Measurements from ENCODE around the gene VSIG8.

Gene VSIG8

GRCh38 chr1:159880430-159880829 lies 18.0 kb upstream of the VSIG8 start:
- Histone ChIP-seq H3K9ac (0 out of 22 replicates have a peak overlapping the region, but pooled peaks of 1 of the 11 experiments have one; percentile 12), H3K4me1 (peaks cover 0 to 50% (median 36%) of the 10 kb centered on the region in 10 experiments; a peak in 15 of 20 replicates), H3K4me2 (peak overlapping the region in 8 of 11 experiments; percentile 36 to 85 (median 54); a peak in 16 of 22 replicates), H3K27ac (peak overlapping the region in 8 of 11 experiments; percentile 22 to 75 (median 50); a peak in 13 of 22 replicates), H3K36me3 (no peaks in the 10 kb centered on the region), H3K27me3 (no peaks in the 10 kb centered on the region), H3K4me3 (peak overlapping the region in 1 of 10 experiments; percentile 24; a peak in 1 of 20 replicates), H3K9me3 (replicated peaks in 1 of 11) (no peaks in the 10 kb centered on the region), H4K20me1 (no peaks in the 10 kb centered on the region)
- TF ChIP-seq Cebpa-rat (IDR thresholded peaks at IDR 0.05): 0 out of 22 replicates have a peak, but pooled peaks of 1 of the 11 experiments have one; percentile 12

DNA sequence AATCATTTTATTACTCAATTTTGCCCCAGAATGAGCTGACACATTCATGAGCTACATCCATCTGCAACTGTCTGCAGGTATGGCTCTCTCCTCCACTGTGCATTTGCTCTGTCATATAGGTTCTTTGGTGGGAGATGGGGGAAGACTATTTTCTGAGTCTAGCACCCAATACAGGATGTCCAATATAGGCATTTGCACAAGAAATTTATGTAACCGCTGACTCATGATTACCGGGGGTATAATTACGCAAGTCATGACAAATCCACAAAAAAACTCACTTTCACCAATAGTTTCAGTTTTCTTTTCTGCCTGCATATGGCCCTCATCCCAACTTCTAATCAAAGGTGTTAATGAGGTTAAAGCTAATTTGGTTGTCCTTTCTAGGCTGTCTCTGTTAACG lies 17.5 kb upstream of the VSIG8 start:
- Histone ChIP-seq H3K36me3 (no peaks in the 10 kb centered on the region), H3K9me3 (replicated peaks in 1 of 11) (no peaks in the 10 kb centered on the region), H3K27me3 (no peaks in the 10 kb centered on the region), H3K4me3 (peak overlapping the region in 1 of 10 experiments; percentile 24; a peak in 1 of 20 replicates), H4K20me1 (no peaks in the 10 kb centered on the region), H3K4me1 (peaks cover 0 to 50% (median 36%) of the 10 kb centered on the region in 10 experiments; a peak in 15 of 20 replicates), H3K27ac (peak overlapping the region in 8 of 11 experiments; percentile 22 to 75 (median 50); a peak in 13 of 22 replicates), H3K4me2 (peak overlapping the region in 8 of 11 experiments; percentile 36 to 85 (median 54); a peak in 16 of 22 replicates), H3K9ac (0 out of 22 replicates have a peak overlapping the region, but pooled peaks of 1 of the 11 experiments have one; percentile 12)
- peak in 7 of 11 experiments; percentile 23 to 83 (median 62); a peak in 8 of 22 replicates for TF ChIP-seq Cebpa-rat (IDR thresholded peaks at IDR 0.05)

DNA sequence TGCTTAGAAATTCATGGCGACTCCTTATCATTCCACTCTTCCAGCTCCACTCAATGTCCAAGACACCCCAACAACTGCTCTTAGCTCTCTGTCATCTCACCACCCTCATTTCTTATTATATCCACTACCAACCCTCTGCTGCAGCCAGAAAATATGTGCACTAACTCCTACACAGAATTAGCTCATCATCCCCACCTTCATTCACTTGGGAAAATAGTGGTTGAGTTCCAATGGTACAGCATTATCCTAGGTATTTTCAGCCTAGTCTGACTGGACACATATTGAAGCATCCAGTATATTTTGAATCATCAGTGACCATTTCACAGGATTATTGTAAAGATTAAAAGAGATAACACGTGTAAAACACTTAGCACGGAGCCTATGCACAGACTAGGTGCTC lies 16.7 kb upstream of the VSIG8 start:
- H3K36me3 ChIP-seq: no peaks in the 10 kb centered on the region
- no peaks in the 10 kb centered on the region for H4K20me1 ChIP-seq
- peak overlapping the region in 5 of 11 experiments; percentile 36 to 85 (median 72); a peak in 7 of 22 replicates for H3K4me2 ChIP-seq
- no peak overlapping the region for H3K4me3 ChIP-seq
- H3K9ac ChIP-seq: no peak overlapping the region
- H3K9me3 ChIP-seq (replicated peaks in 1 of 11): no peaks in the 10 kb centered on the region
- H3K4me1 ChIP-seq: peaks cover 0 to 50% (median 36%) of the 10 kb centered on the region in 10 experiments; a peak in 15 of 20 replicates
- no peaks in the 10 kb centered on the region for H3K27me3 ChIP-seq
- H3K27ac ChIP-seq: peak overlapping the region in 3 of 11 experiments; percentile 19 to 75 (median 56); a peak in 3 of 22 replicates
- TF ChIP-seq Cebpa-rat (IDR thresholded peaks at IDR 0.05): no peak

DNA sequence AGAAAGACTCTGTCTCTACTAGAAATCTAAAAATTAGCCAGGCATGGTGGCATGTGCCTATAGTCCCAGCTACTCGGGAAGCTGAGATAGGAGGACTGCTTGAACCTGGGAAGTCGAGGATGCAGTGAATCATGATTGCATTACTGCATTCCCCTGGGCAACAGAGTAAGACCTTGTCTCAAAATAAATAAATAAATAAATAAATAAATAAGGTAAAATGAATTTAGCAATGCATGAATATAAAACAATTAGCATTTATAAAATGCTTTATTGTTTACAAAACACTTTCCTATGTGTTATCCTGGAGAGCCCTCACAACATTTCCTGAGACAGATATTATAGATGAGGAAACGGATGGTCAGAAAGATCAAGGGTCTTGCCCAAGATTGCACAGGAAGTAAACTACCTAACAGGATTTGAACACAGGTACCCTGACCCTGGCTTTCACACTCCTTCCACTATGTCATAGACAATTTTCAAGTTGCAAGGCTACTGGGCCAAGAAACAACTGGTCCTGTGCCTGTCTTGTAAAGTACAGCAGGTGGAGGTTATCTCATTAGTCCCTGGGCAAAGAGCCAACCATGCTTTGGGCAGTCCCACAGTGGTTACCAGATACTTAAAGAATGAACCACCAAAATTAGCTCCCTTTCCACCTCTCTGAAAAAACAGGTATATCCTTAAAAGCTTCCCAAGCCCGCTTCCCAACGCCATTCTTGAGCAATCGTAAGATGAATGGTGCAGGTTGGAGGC lies 15.4 kb upstream of the VSIG8 start:
- Histone ChIP-seq H4K20me1 (no peaks in the 10 kb centered on the region), H3K36me3 (no peaks in the 10 kb centered on the region), H3K4me2 (0 out of 22 replicates have a peak overlapping the region, but pooled peaks of 2 of the 11 experiments have one; percentile 62 to 85), H3K9ac (no peak overlapping the region), H3K27ac (no peak overlapping the region), H3K4me1 (peaks cover 0 to 48% (median 36%) of the 10 kb centered on the region in 10 experiments; a peak in 15 of 20 replicates), H3K9me3 (replicated peaks in 1 of 11) (no peaks in the 10 kb centered on the region), H3K27me3 (no peaks in the 10 kb centered on the region), H3K4me3 (no peak overlapping the region)
- TF ChIP-seq Cebpa-rat (IDR thresholded peaks at IDR 0.05): no peak

GRCh38 chr1:159873530-159874143 lies 11.2 kb upstream of the VSIG8 start:
- H4K20me1 ChIP-seq: no peaks in the 10 kb centered on the region
- TF ChIP-seq Cebpa-rat (IDR thresholded peaks at IDR 0.05): no peak
- H3K9me3 ChIP-seq (replicated peaks in 1 of 11): no peaks in the 10 kb centered on the region
- no peaks in the 10 kb centered on the region for H3K36me3 ChIP-seq
- H3K27me3 ChIP-seq: no peaks in the 10 kb centered on the region
- peaks cover 0 to 20% (median 4%) of the 10 kb centered on the region in 10 experiments; a peak in 9 of 20 replicates for H3K4me1 ChIP-seq
- H3K9ac ChIP-seq: no peak overlapping the region
- H3K4me2 ChIP-seq: no peak overlapping the region
- H3K4me3 ChIP-seq: no peak overlapping the region
- no peak overlapping the region for H3K27ac ChIP-seq

GRCh38 chr1:159872891-159873290 lies 10.4 kb upstream of the VSIG8 start:
- H3K4me3 ChIP-seq: no peak overlapping the region
- TF ChIP-seq Cebpa-rat (IDR thresholded peaks at IDR 0.05): no peak
- no peak overlapping the region for H3K9ac ChIP-seq
- H3K27ac ChIP-seq: no peak overlapping the region
- no peaks in the 10 kb centered on the region for H3K9me3 ChIP-seq (replicated peaks in 1 of 11)
- no peak overlapping the region for H3K4me2 ChIP-seq
- no peaks in the 10 kb centered on the region for H3K36me3 ChIP-seq
- H3K27me3 ChIP-seq: no peaks in the 10 kb centered on the region
- H3K4me1 ChIP-seq: peaks cover 0 to 17% (median 3%) of the 10 kb centered on the region in 10 experiments; a peak in 9 of 20 replicates
- H4K20me1 ChIP-seq: no peaks in the 10 kb centered on the region

DNA sequence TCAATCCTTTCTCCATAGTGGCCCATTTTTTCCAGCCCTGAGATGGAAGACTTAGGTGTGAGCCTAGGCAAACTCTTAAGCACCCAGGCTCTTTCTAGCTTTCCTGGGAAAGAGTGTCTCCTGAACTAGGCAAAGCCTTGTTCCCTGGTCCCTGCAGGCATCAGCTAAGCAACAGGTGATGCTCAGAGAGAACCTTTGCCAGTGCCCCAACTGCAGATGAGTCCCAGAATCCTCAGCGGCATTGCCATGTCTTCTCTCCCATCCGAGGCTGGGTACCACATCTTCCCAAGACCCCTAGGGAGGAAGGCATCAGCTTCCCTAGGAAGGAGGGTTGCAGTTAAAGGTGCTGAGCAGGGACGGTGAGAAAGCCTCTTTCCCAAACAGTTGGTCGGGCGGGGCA lies 8.2 kb upstream of the VSIG8 start:
- no peak for TF ChIP-seq Cebpa-rat (IDR thresholded peaks at IDR 0.05)
- Histone ChIP-seq H3K4me1 (peaks cover 0 to 17% (median 3%) of the 10 kb centered on the region in 10 experiments; a peak in 9 of 20 replicates), H3K9ac (no peak overlapping the region), H3K9me3 (replicated peaks in 1 of 11) (no peaks in the 10 kb centered on the region), H3K27me3 (no peaks in the 10 kb centered on the region), H3K4me2 (no peak overlapping the region), H3K4me3 (no peak overlapping the region), H4K20me1 (no peaks in the 10 kb centered on the region), H3K27ac (no peak overlapping the region), H3K36me3 (no peaks in the 10 kb centered on the region)

DNA sequence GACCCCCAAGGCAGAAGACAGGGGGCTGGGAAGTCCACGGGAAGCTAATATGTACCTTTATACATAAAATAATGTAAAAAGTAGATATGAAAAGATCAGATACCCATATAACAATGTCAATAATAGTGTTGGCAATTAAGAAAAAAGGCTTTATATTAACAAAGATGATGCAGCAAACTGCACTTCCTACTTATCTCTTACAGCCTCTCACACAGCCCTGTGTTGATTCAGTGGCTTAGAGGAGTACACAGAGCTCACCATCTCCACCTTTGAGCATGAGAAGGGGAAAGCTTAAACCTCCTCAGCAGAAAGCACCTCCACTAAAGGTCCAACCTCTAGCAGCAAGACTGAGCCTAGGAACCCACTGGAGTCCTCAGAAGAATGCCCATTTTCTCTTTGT lies 7.2 kb upstream of the VSIG8 start:
- H3K4me3 ChIP-seq: no peak overlapping the region
- H3K27me3 ChIP-seq: no peaks in the 10 kb centered on the region
- H3K9me3 ChIP-seq (replicated peaks in 1 of 11): no peaks in the 10 kb centered on the region
- peak overlapping the region in 1 of 11 experiments; percentile 23; a peak in 1 of 22 replicates for H3K27ac ChIP-seq
- peak overlapping the region in 5 of 11 experiments; percentile 38 to 59 (median 54); a peak in 9 of 22 replicates for H3K4me2 ChIP-seq
- no peaks in the 10 kb centered on the region for H4K20me1 ChIP-seq
- TF ChIP-seq Cebpa-rat (IDR thresholded peaks at IDR 0.05): no peak
- H3K9ac ChIP-seq: no peak overlapping the region
- peaks cover 0 to 17% (median 3%) of the 10 kb centered on the region in 10 experiments; a peak in 9 of 20 replicates for H3K4me1 ChIP-seq
- H3K36me3 ChIP-seq: no peaks in the 10 kb centered on the region

GRCh38 chr1:159869173-159869572 lies 6.7 kb upstream of the VSIG8 start:
- H3K36me3 ChIP-seq: no peaks in the 10 kb centered on the region
- H3K27ac ChIP-seq: peak overlapping the region in 1 of 11 experiments; percentile 23; a peak in 1 of 22 replicates
- no peaks in the 10 kb centered on the region for H4K20me1 ChIP-seq
- H3K27me3 ChIP-seq: no peaks in the 10 kb centered on the region
- H3K4me1 ChIP-seq: peaks cover 0 to 17% (median 3%) of the 10 kb centered on the region in 10 experiments; a peak in 9 of 20 replicates
- peak overlapping the region in 5 of 11 experiments; percentile 38 to 59 (median 54); a peak in 9 of 22 replicates for H3K4me2 ChIP-seq
- H3K4me3 ChIP-seq: no peak overlapping the region
- no peaks in the 10 kb centered on the region for H3K9me3 ChIP-seq (replicated peaks in 1 of 11)
- 0 out of 22 replicates have a peak overlapping the region, but pooled peaks of 1 of the 11 experiments have one; percentile 15 for H3K9ac ChIP-seq
- no peak for TF ChIP-seq Cebpa-rat (IDR thresholded peaks at IDR 0.05)
